Measurements from ENCODE around the gene ZNF710. TPM values are rescaled to one million over a fixed set of nuclear protein-coding genes. Genes with fewer than 3 reads are reported as not detected.
A peak's percentile ranks its signal among the peaks of the same experiment; 100 is the strongest.

The ZNF710 gene
- total RNA-seq, 1 donor from 2014 or later = 26.9 TPM

GRCh38 chr15:90064911-90065681, 64.0 kb downstream of the ZNF710 start:
- H3K27ac Mint-ChIP-seq (ENCODE audit: unreplicated experiment) = no peak overlapping the region
- no peak overlapping the region for H2AFZ ChIP-seq (ENCODE audit: low read depth, low read length)
- DNase-seq (ENCODE audit: low read depth) (no peak), FAIRE-seq (no peak)
- peaks cover 12% of the 10 kb centered on the region for H4K20me1 ChIP-seq (ENCODE audit: insufficient read depth, low read length)
- H3K9ac ChIP-seq (ENCODE audit: low read length) = no peak overlapping the region
- no peak overlapping the region for H3K27ac ChIP-seq (ENCODE audit: low read depth, low read length)
- TF ChIP-seq EZH2 (IDR thresholded peaks at IDR 0.05; ENCODE audit: insufficient read depth, low read length) (no peak), CTCF (IDR thresholded peaks at IDR 0.05; ENCODE audit: insufficient read depth, low read depth, low read length) (no peak)
- peaks cover 12% of the 10 kb centered on the region for H3K4me1 Mint-ChIP-seq (ENCODE audit: low read depth, unreplicated experiment)
- H3K9me3 Mint-ChIP-seq (ENCODE audit: unreplicated experiment) = no peaks in the 10 kb centered on the region
- peaks cover 3% of the 10 kb centered on the region for H3K79me2 ChIP-seq (ENCODE audit: insufficient read depth, low read length)
- no peaks in the 10 kb centered on the region for H3K9me3 ChIP-seq (ENCODE audit: insufficient read depth, low read depth, low read length)
- no peaks in the 10 kb centered on the region for H3K27me3 ChIP-seq (ENCODE audit: insufficient read depth, low read length)
- no peaks in the 10 kb centered on the region for H3K36me3 ChIP-seq (ENCODE audit: insufficient read depth, low read length)
- H3K4me3 Mint-ChIP-seq (ENCODE audit: unreplicated experiment) = no peak overlapping the region
- peak overlapping the region; percentile 61 for H3K4me2 ChIP-seq (ENCODE audit: low read length)
- H3K27me3 Mint-ChIP-seq (ENCODE audit: low read depth, unreplicated experiment) = no peaks in the 10 kb centered on the region
- H3K36me3 Mint-ChIP-seq (ENCODE audit: low read depth, unreplicated experiment) = peaks cover 7% of the 10 kb centered on the region
- H3K4me3 ChIP-seq (ENCODE audit: insufficient read depth, low read depth, low read length) = no peak overlapping the region
- H3K4me1 ChIP-seq (ENCODE audit: insufficient read depth, low read length) = peaks cover 4% of the 10 kb centered on the region

- Histone ChIP-seq H4K20me1 (ENCODE audit: insufficient read depth, low read length) (peaks cover 12% of the 10 kb centered on the region), H3K36me3 (ENCODE audit: insufficient read depth, low read length) (no peaks in the 10 kb centered on the region), H3K4me2 (ENCODE audit: low read length) (no peak overlapping the region), H2AFZ (ENCODE audit: low read depth, low read length) (no peak overlapping the region), H3K9ac (ENCODE audit: low read length) (no peak overlapping the region), H3K4me3 (ENCODE audit: insufficient read depth, low read depth, low read length) (no peak overlapping the region), H3K27me3 (ENCODE audit: insufficient read depth, low read length) (no peaks in the 10 kb centered on the region), H3K4me1 (ENCODE audit: insufficient read depth, low read length) (peaks cover 4% of the 10 kb centered on the region), H3K27ac (ENCODE audit: low read depth, low read length) (no peak overlapping the region), H3K9me3 (ENCODE audit: insufficient read depth, low read depth, low read length) (no peaks in the 10 kb centered on the region), H3K79me2 (ENCODE audit: insufficient read depth, low read length) (peaks cover 3% of the 10 kb centered on the region)
- no peaks in the 10 kb centered on the region for H3K9me3 Mint-ChIP-seq (ENCODE audit: unreplicated experiment)
- no peak for TF ChIP-seq CTCF (IDR thresholded peaks at IDR 0.05; ENCODE audit: insufficient read depth, low read depth, low read length)
- H3K36me3 Mint-ChIP-seq (ENCODE audit: low read depth, unreplicated experiment) = peaks cover 7% of the 10 kb centered on the region
- DNase-seq (ENCODE audit: low read depth) = no peak
- H3K27ac Mint-ChIP-seq (ENCODE audit: unreplicated experiment) = no peak overlapping the region
- no peaks in the 10 kb centered on the region for H3K27me3 Mint-ChIP-seq (ENCODE audit: low read depth, unreplicated experiment)
- no peak overlapping the region for H3K4me3 Mint-ChIP-seq (ENCODE audit: unreplicated experiment)
- no peak for FAIRE-seq
- peaks cover 12% of the 10 kb centered on the region for H3K4me1 Mint-ChIP-seq (ENCODE audit: low read depth, unreplicated experiment)
Observed at GRCh38 chr15:90065682-90066049, 64.5 kb downstream of the ZNF710 start.
